Measurements from ENCODE around the gene TOP2A. TPM values are rescaled to one million over a fixed set of nuclear protein-coding genes. Genes with fewer than 3 reads are reported as not detected.

The TOP2A gene
- total RNA-seq, 4 donors from 2014 or later, result 0.26 to 1.6 (median 1.0) TPM

DNA sequence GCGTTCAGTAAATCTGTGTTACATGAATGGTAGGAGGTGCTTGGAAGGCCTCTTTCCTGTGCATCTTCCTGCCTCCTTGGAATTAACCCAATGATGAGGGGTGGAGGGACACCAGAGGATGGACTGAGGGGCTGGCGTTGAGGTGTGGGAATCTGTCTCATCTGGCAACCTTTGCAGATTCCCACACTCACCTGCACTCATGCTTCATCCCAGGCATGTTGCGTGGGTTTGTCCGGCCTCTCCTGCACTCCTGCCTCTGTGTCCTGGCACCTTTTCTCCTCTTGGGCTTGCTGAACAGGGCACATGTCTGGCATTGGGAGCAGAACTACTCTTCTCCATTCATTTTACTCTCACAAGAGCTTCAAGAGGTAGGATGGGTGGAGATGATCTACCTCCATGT lies 22.5 kb upstream of the TOP2A start:
- Histone ChIP-seq H3K36me3 (no peaks in the 10 kb centered on the region), H3K27ac (no peak overlapping the region), H3K4me3 (no peak overlapping the region), H3K9me3 (no peaks in the 10 kb centered on the region), H3K27me3 (peaks cover 0 to 2% (median 0%) of the 10 kb centered on the region in 3 donors), H3K4me1 (peaks cover 0 to 4% of the 10 kb centered on the region in 2 donors)
- DNase-seq, result no peak
- intact Hi-C loops (cut with DNase I; ENCODE audit: low total_unique reads) (loop anchor here (5.0 kb wide), 1 partner anchor 43 kb away; no protein-coding TSS in a partner anchor), in situ Hi-C loops (cut with MboI; ENCODE audit: low sequenced_read_pairs in 4 of 4) (loop anchor here (5.0 to 25.0 kb wide), 3 partner anchors 92 to 97 kb away; no protein-coding TSS in a partner anchor)
- ATAC-seq, result no peak
- TF ChIP-seq, protein P1, sequence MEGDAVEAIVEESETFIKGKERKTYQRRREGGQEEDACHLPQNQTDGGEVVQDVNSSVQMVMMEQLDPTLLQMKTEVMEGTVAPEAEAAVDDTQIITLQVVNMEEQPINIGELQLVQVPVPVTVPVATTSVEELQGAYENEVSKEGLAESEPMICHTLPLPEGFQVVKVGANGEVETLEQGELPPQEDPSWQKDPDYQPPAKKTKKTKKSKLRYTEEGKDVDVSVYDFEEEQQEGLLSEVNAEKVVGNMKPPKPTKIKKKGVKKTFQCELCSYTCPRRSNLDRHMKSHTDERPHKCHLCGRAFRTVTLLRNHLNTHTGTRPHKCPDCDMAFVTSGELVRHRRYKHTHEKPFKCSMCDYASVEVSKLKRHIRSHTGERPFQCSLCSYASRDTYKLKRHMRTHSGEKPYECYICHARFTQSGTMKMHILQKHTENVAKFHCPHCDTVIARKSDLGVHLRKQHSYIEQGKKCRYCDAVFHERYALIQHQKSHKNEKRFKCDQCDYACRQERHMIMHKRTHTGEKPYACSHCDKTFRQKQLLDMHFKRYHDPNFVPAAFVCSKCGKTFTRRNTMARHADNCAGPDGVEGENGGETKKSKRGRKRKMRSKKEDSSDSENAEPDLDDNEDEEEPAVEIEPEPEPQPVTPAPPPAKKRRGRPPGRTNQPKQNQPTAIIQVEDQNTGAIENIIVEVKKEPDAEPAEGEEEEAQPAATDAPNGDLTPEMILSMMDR (IDR thresholded peaks at IDR 0.05 in 4 of 5, conservative IDR thresholded peaks at IDR 0.05 in 1 of 5), result no peak
- TF ChIP-seq POLR2A (IDR thresholded peaks at IDR 0.05), result no peak

DNA sequence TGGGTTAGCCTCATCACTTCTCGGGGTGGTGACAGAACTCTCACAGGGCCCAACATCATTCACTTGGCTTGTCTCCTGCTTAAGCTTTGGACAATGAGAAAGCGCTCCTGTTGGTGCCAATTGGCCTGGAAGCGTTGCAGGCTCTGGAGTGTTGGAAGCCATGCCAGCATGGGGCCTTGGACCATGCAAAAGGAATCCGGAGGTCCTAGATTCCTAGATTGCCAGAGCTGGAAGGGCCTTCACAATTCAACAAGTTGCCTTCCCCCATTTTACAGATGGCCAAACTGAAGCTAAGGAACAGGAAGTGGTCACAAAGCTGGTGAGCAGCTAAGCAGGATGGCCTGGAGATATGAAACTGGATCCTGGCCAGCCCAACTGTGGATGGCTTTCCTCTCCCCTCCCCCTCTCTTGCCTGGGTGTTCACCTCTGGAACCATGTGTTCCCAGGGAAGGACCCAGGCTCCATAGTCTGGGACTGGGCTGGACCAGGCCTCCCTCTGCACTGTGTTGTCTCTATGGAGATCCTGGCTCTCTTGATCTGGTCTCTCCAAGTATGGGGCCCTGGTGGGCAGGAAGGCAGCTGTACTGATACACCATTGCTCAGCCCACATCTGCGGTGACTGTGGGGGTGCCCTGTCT lies 19.5 kb upstream of the TOP2A start:
- intact Hi-C loops (cut with DNase I; ENCODE audit: low total_unique reads) (no loop called here), in situ Hi-C loops (cut with MboI; ENCODE audit: low sequenced_read_pairs in 4 of 4) (loop anchor here in 1 of 4 donors (25.0 kb wide), 1 partner anchor 100 kb away; no protein-coding TSS in a partner anchor)
- peaks cover 4 to 8% of the 10 kb centered on the region in 2 donors for H3K4me1 ChIP-seq
- no peaks in the 10 kb centered on the region for H3K27me3 ChIP-seq
- TF ChIP-seq POLR2A (IDR thresholded peaks at IDR 0.05), result no peak
- TF ChIP-seq, protein P1 (IDR thresholded peaks at IDR 0.05 in 4 of 5, conservative IDR thresholded peaks at IDR 0.05 in 1 of 5), result no peak
- no peaks in the 10 kb centered on the region for H3K36me3 ChIP-seq
- H3K9me3 ChIP-seq, result no peaks in the 10 kb centered on the region
- DNase-seq (no peak), ATAC-seq (no peak)
- H3K27ac ChIP-seq, result no peak overlapping the region
- no peak overlapping the region for H3K4me3 ChIP-seq

DNA sequence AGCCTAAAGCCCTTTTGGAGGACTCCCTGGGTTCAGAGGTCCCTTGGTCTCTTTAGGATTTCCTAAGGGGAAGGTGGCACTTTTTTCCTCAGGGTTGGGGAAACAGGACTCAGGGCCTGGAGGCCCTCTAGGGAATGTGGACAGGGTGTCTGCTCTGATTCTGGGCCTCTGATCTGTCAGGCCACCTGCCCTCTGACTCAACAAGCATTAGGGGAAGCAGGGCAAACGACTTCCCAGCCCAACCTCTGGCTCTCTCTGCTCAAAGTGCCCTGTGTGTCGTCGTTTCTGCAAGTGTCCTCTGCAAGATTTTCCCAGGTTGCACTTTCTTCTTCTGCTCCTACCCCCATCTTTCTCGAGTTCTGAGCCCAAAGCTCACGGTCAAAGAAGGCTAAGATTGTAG lies 18.9 kb upstream of the TOP2A start:
- Histone ChIP-seq H3K9me3 (no peaks in the 10 kb centered on the region), H3K4me1 (peaks cover 4 to 8% of the 10 kb centered on the region in 2 donors), H3K36me3 (no peaks in the 10 kb centered on the region), H3K27ac (no peak overlapping the region), H3K4me3 (no peak overlapping the region), H3K27me3 (no peaks in the 10 kb centered on the region)
- ATAC-seq, result no peak
- DNase-seq, result no peak
- in situ Hi-C loops (cut with MboI; ENCODE audit: low sequenced_read_pairs in 4 of 4), result loop anchor here in 1 of 4 donors (25.0 kb wide), 1 partner anchor 101 kb away; no protein-coding TSS in a partner anchor
- TF ChIP-seq POLR2A (IDR thresholded peaks at IDR 0.05), result no peak
- TF ChIP-seq, protein P1 (IDR thresholded peaks at IDR 0.05 in 4 of 5, conservative IDR thresholded peaks at IDR 0.05 in 1 of 5), result no peak
- intact Hi-C loops (cut with DNase I; ENCODE audit: low total_unique reads), result no loop called here

DNA sequence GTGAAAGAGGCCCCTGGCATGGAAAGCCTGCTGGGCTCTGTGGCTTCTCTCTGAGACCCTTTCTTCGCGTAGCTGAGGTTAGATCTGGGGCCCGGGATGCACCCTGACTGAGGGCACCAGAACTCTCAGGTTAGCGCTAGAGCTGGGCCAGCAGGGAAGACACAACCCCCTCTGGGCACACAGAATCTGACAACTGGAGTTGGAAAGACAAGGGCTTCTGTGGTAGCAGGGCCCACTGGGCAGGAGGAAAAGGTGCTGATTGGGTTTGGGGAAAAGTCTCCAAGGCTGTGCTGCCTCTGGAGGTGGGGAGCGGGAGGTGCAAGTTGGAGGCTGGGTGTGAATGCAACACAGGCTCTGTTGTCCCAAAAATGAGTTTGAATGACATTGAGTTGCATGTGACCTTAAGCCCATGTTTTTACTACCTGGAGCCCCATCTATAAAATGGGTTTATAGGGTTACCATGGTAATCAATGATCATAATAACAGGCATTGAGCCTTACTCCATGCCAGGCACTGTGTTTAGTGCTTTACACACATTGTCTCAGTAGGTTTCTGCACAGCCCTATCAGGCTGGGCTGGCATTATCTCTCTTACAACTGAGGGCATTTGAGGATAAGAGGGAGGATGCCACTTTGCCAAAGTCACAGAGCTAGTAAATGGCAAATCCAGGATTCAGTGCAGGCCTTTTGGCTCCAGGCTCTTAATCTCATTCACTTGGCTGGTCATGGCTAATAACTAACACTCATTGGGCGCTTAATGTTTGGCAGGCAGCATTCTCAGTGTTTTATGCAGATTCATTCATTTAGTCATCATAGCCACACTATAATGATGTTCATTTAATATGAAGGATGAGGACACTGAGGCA lies 16.1 kb upstream of the TOP2A start:
- Histone ChIP-seq H3K4me1 (peaks cover 0 to 8% of the 10 kb centered on the region in 2 donors), H3K27me3 (no peaks in the 10 kb centered on the region), H3K9me3 (no peaks in the 10 kb centered on the region), H3K4me3 (no peak overlapping the region), H3K27ac (peak overlapping the region in 1 of 4 donors; percentile 12), H3K36me3 (no peaks in the 10 kb centered on the region)
- intact Hi-C loops (cut with DNase I; ENCODE audit: low total_unique reads), result loop anchor here (5.0 kb wide), 1 partner anchor 71 kb away; the partner anchor contains the start of gene GJD3
- in situ Hi-C loops (cut with MboI; ENCODE audit: low sequenced_read_pairs in 4 of 4), result loop anchor here in 1 of 4 donors (25.0 kb wide), 1 partner anchor 104 kb away; no protein-coding TSS in a partner anchor
- TF ChIP-seq POLR2A (IDR thresholded peaks at IDR 0.05), result no peak
- TF ChIP-seq, protein P1 (IDR thresholded peaks at IDR 0.05 in 4 of 5, conservative IDR thresholded peaks at IDR 0.05 in 1 of 5), result peak in 4 of 5 experiments; percentile 12 to 44 (median 24)
- ATAC-seq (no peak), DNase-seq (no peak)
